H1 (cell line): ENCODE data around the gene ETF1. TPM values are rescaled to one million over a fixed set of nuclear protein-coding genes. Genes with fewer than 3 reads are reported as not detected.

Source experiments
- CTCF ChIA-PET: fragments of 300-600 bp; sonication (Branson Sonifier 250); formaldehyde crosslinking; loops from one replicate; lab custom pipeline; 2021; ENCODE audit not compliant: partially characterized antibody; lab: Charles Lee
- POLR2A ChIA-PET: fragments of 300-600 bp; sonication (Branson Sonifier 250); formaldehyde crosslinking; loops from one replicate; lab custom pipeline; 2021; ENCODE audit warnings: inconsistent platforms; ENCODE audit not compliant: partially characterized antibody; lab: Charles Lee
- DNase-seq, 2 experiments: peaks; one replicate each; pipeline versions ENCODE4 v3.0.0 to v3.0.0-alpha.2; 2010 to 2022; ENCODE audit warnings: low spot score in 2 of 2, low read depth in 1 of 2, mixed read lengths in 1 of 2
- FAIRE-seq: peaks from 2 replicates; lab custom pipeline; 2011; peaks lifted over from hg19 to GRCh38; lab: Jason Lieb, UNC
- H2AFZ ChIP-seq: 2 replicates; pipeline ENCODE4 v1.8.1; 2012; ENCODE audit warnings: low read length, inconsistent platforms
- H2AK5ac ChIP-seq: 2 replicates; pipeline ENCODE4 v1.6.1; 2013; ENCODE audit warnings: low read depth, low read length
- H2BK120ac ChIP-seq: replicated peaks from 2 replicates; pipeline ENCODE3; 2013; ENCODE audit warnings: low read depth, low read length, inconsistent platforms
- H2BK12ac ChIP-seq: 2 replicates; pipeline ENCODE4 v1.6.1; 2013; ENCODE audit warnings: low read depth, low read length
- H2BK15ac ChIP-seq: 2 replicates; pipeline ENCODE4 v1.6.1; 2013; ENCODE audit warnings: low read length
- H2BK20ac ChIP-seq: 2 replicates; pipeline ENCODE4 v1.6.1; 2013; ENCODE audit warnings: low read length
- H2BK5ac ChIP-seq: 2 replicates; pipeline ENCODE4 v1.6.1; 2013; ENCODE audit warnings: low read depth, low read length
- H3K14ac ChIP-seq: 2 replicates; pipeline ENCODE4 v1.6.1; 2013; ENCODE audit warnings: inconsistent platforms; ENCODE audit not compliant: insufficient read length
- H3K18ac ChIP-seq: 2 replicates; pipeline ENCODE4 v1.6.1; 2013; ENCODE audit warnings: low read length; ENCODE audit errors: extremely low read depth
- H3K23ac ChIP-seq: 2 replicates; pipeline ENCODE4 v1.6.1; 2013; ENCODE audit warnings: inconsistent platforms; ENCODE audit not compliant: insufficient read length
- H3K23me2 ChIP-seq: 2 replicates; pipeline ENCODE4 v1.6.1; 2013; ENCODE audit warnings: low read depth, low read length
- H3K27ac ChIP-seq: 2 replicates; pipeline ENCODE4 v1.6.1; 2011; ENCODE audit warnings: low read depth, low read length, inconsistent platforms
- H3K27me3 ChIP-seq, 4 experiments: replicated peaks in 1 of 4; 1 replicate in 1 of 4; 2 replicates in 3 of 4; pipeline versions ENCODE4 v1.6.1 to v1.8.1; 2011 to 2013; ENCODE audit warnings: low read length in 3 of 4, mild to moderate bottlenecking in 3 of 4, inconsistent platforms in 2 of 4, mixed read lengths in 2 of 4, moderate library complexity in 1 of 4; ENCODE audit not compliant: control insufficient read depth in 3 of 4, insufficient read depth in 3 of 4; ENCODE audit errors: extremely low read depth in 1 of 4
- H3K36me3 ChIP-seq, 4 experiments: 2 replicates each; pipeline versions ENCODE4 v1.6.1 to v1.8.1; 2011 to 2013; ENCODE audit warnings: mild to moderate bottlenecking in 4 of 4, low read length in 3 of 4, moderate library complexity in 2 of 4, control low read depth in 1 of 4, inconsistent platforms in 1 of 4; ENCODE audit not compliant: insufficient read depth in 4 of 4, control insufficient read depth in 2 of 4
- H3K4ac ChIP-seq: replicated peaks from 2 replicates; pipeline ENCODE3; 2013; ENCODE audit warnings: low read length, low read depth, mixed read lengths, inconsistent platforms; ENCODE audit not compliant: insufficient read length
- H3K4me1 ChIP-seq, 4 experiments: replicated peaks in 1 of 4; 1 replicate in 1 of 4; 2 replicates in 3 of 4; pipeline versions ENCODE4 v1.6.1 to v1.8.1; 2011 to 2013; ENCODE audit warnings: low read length in 3 of 4, inconsistent platforms in 2 of 4, mixed read lengths in 1 of 4; ENCODE audit not compliant: insufficient read depth in 4 of 4, control insufficient read depth in 3 of 4
- H3K4me2 ChIP-seq, 2 experiments: 2 replicates each; pipeline versions ENCODE4 v1.6.1 to v1.8.1; 2011 to 2013; ENCODE audit warnings: low read depth in 2 of 2, low read length in 2 of 2, control low read depth in 1 of 2, inconsistent platforms in 1 of 2, mild to moderate bottlenecking in 1 of 2; ENCODE audit not compliant: insufficient read depth in 1 of 2
- H3K4me3 ChIP-seq, 4 experiments: fragments of 200-600, 300-600 bp in 1 of 4; sonication (generic), shearing (Covaris generic), sonication (Bioruptor Twin) in 1 of 4; 2 replicates each; pipeline versions ENCODE4 v1.5.1 to v1.8.1; 2011 to 2016; ENCODE audit warnings: low read length in 4 of 4, low read depth in 3 of 4, control low read depth in 2 of 4, inconsistent platforms in 2 of 4, mild to moderate bottlenecking in 2 of 4, mixed read lengths in 1 of 4, moderate library complexity in 1 of 4; ENCODE audit not compliant: insufficient read depth in 2 of 4; ENCODE audit errors: extremely low read depth in 1 of 4
- H3K56ac ChIP-seq: replicated peaks from 2 replicates; pipeline ENCODE3; 2013; ENCODE audit warnings: low read depth, mild to moderate bottlenecking, mixed read lengths, low read length, inconsistent platforms; ENCODE audit not compliant: insufficient read length
- H3K79me1 ChIP-seq: 2 replicates; pipeline ENCODE4 v1.6.1; 2013; ENCODE audit warnings: low read depth, low read length, control low read depth
- H3K79me2 ChIP-seq, 2 experiments: 2 replicates each; pipeline versions ENCODE4 v1.6.1 to v1.8.1; 2012 to 2013; ENCODE audit warnings: low read length in 2 of 2, mild to moderate bottlenecking in 2 of 2, inconsistent platforms in 1 of 2; ENCODE audit not compliant: insufficient read depth in 2 of 2, control insufficient read depth in 1 of 2
- H3K9ac ChIP-seq, 4 experiments: replicated peaks in 1 of 4; 1 replicate in 1 of 4; 2 replicates in 3 of 4; pipeline versions ENCODE4 v1.6.1 to v1.8.1; 2011 to 2013; ENCODE audit warnings: low read depth in 3 of 4, low read length in 3 of 4, control low read depth in 2 of 4, mild to moderate bottlenecking in 2 of 4, moderate library complexity in 2 of 4, inconsistent platforms in 1 of 4; ENCODE audit errors: extremely low read depth in 1 of 4
- H3K9me3 ChIP-seq, 2 experiments: 2 replicates each; pipeline versions ENCODE4 v1.6.1 to v1.8.1; 2012 to 2013; ENCODE audit warnings: mild to moderate bottlenecking in 2 of 2, moderate library complexity in 2 of 2, control low read depth in 1 of 2, inconsistent platforms in 1 of 2, low read depth in 1 of 2, low read length in 1 of 2, mixed read lengths in 1 of 2; ENCODE audit not compliant: insufficient read depth in 2 of 2
- H4K20me1 ChIP-seq, 2 experiments: replicated peaks in 1 of 2; 2 replicates each; pipeline versions ENCODE3 to v1.8.1; 2011 to 2013; ENCODE audit warnings: inconsistent platforms in 2 of 2, low read length in 2 of 2, mild to moderate bottlenecking in 1 of 2; ENCODE audit not compliant: insufficient read depth in 2 of 2, control insufficient read depth in 1 of 2
- H4K5ac ChIP-seq: 2 replicates; pipeline ENCODE4 v1.6.1; 2013; ENCODE audit warnings: low read length, low read depth, mixed read lengths, inconsistent platforms; ENCODE audit not compliant: insufficient read length
- H4K8ac ChIP-seq: 2 replicates; pipeline ENCODE4 v1.8.0; 2013; ENCODE audit warnings: mild to moderate bottlenecking, moderate library complexity, low read length, inconsistent platforms; ENCODE audit not compliant: insufficient read depth; ENCODE audit errors: extremely low read depth
- H4K91ac ChIP-seq: replicated peaks from 2 replicates; pipeline ENCODE3; 2013; ENCODE audit warnings: low read length, mixed read lengths, inconsistent platforms; ENCODE audit not compliant: insufficient read length
- BACH1 ChIP-seq: IDR thresholded peaks from 2 replicates; pipeline ENCODE4 v1.6.1; 2012; ENCODE audit warnings: low read length, improper control_type of control experiment
- CEBPB ChIP-seq: IDR thresholded peaks from 2 replicates; pipeline ENCODE4 v1.6.1; 2012; ENCODE audit warnings: low read depth, low read length
- CHD1 ChIP-seq: IDR thresholded peaks from 2 replicates; pipeline ENCODE4 v1.6.1; 2012; ENCODE audit warnings: low read depth, low read length, improper control_type of control experiment
- JUND ChIP-seq: IDR thresholded peaks from 2 replicates; pipeline ENCODE4 v1.6.1; 2011; ENCODE audit warnings: mild to moderate bottlenecking, improper control_type of control experiment, low read length
- KDM4A ChIP-seq: IDR thresholded peaks from one replicate; pipeline ENCODE4 v1.7.1; 2012; ENCODE audit warnings: low read depth, mild to moderate bottlenecking, moderate library complexity, low read length, inconsistent platforms; ENCODE audit not compliant: severe bottlenecking
- POLR2AphosphoS5 ChIP-seq: IDR thresholded peaks from 2 replicates; pipeline ENCODE4 v1.6.1; 2011; ENCODE audit warnings: low read depth, low read length
- RFX5 ChIP-seq: IDR thresholded peaks from 2 replicates; pipeline ENCODE4 v1.6.1; 2011; ENCODE audit warnings: low read depth, low read length, improper control_type of control experiment, borderline replicate concordance
- TCF12 ChIP-seq: IDR thresholded peaks from 2 replicates; pipeline ENCODE4 v1.6.1; 2011; ENCODE audit warnings: low read depth, mild to moderate bottlenecking, low read length
- YY1 ChIP-seq: IDR thresholded peaks from 2 replicates; pipeline ENCODE4 v1.6.1; 2011; ENCODE audit warnings: low read depth, mild to moderate bottlenecking, low read length
- WGBS, 2 experiments: shearing (Covaris generic) in 1 of 2; methylation state at CpG; one replicate each; pipeline versions ENCODE4 v1.1.6 to v1.1.7; 2013 to 2015; ENCODE audit warnings: low lambda C conversion rate in 2 of 2, mixed read lengths in 2 of 2, inconsistent platforms in 1 of 2, low coverage in 1 of 2, missing lambda C conversion rate in 1 of 2; ENCODE audit not compliant: insufficient replicate concordance in 2 of 2, insufficient coverage in 1 of 2, insufficient read length in 1 of 2; ENCODE audit errors: extremely low coverage in 1 of 2, missing lambda C conversion rate in 1 of 2; 5-methylcytosine and 5-hydroxymethylcytosine counted together
- polyA plus RNA-seq, 7 experiments: library from polyadenylated mRNA; depleted of rRNA in 3 of 7; stranded (reverse) in 5 of 7; unstranded in 2 of 7; fragments of >200 nt in 5 of 7; fragments of 200-250 nt in 2 of 7; gene quantifications; 1 replicate in 5 of 7; 2 replicates in 1 of 7; 4 replicates in 1 of 7; pipeline versions ENCODE4 v1.2.1 to v1.2.3, GENCODE V29; 2011 to 2013; ENCODE audit warnings: missing spikeins in 2 of 7, mixed read lengths in 2 of 7
- total RNA-seq: library from RNA; stranded (reverse); fragmentation: NEBNext Ultra II Directional; extraction: Animal tissue kit (Norgen Biotek cat#: 25700); gene quantifications from 2 replicates; pipeline ENCODE4 v1.2.1, GENCODE V29; 2021
- TF ChIP-seq, protein P1 (sequence below): IDR thresholded peaks from 2 replicates; pipeline ENCODE4 v1.6.1; 2012; ENCODE audit warnings: low read length, inconsistent platforms

Gene ETF1
- total and polyA plus RNA-seq, 2 of the 8 experiments (the other 6 are each of a cell fraction or from before 2014, with no cell fraction given) = 50.5 to 168 TPM

DNA sequence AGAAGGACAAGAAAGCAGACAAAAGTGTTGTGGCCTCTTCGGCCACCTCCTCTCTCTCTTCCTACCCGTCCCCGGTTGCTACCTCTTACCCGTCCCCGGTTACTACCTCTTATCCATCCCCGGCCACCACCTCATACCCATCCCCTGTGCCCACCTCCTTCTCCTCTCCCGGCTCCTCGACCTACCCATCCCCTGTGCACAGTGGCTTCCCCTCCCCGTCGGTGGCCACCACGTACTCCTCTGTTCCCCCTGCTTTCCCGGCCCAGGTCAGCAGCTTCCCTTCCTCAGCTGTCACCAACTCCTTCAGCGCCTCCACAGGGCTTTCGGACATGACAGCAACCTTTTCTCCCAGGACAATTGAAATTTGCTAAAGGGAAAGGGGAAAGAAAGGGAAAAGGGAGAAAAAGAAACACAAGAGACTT lies 75.3 kb downstream of the ETF1 start:
- no peak overlapping the region for H4K91ac ChIP-seq
- peak overlapping the region; percentile 10 to 37; a peak in 2 of 4 replicates for H3K4me2 ChIP-seq
- no peak overlapping the region for H3K27ac ChIP-seq
- H3K23me2 ChIP-seq = peaks cover 19% of the 10 kb centered on the region
- no peak overlapping the region for H2AK5ac ChIP-seq
- WGBS, 2 experiments = 88% methylated on average over 10 of the region's 14 CpGs; no CpG with 5 or more reads in 1 of the 2 experiments
- peaks cover 2 to 11% (median 6%) of the 10 kb centered on the region in 4 experiments for H3K4me1 ChIP-seq
- no peak overlapping the region; a peak in 1 of 7 replicates for H3K9ac ChIP-seq
- peaks cover 11 to 16% of the 10 kb centered on the region in 2 experiments for H4K20me1 ChIP-seq
- no peak overlapping the region for H3K14ac ChIP-seq
- H4K8ac ChIP-seq = no peak overlapping the region; the same call in 1 of the 2 replicates
- no peak overlapping the region for H2BK15ac ChIP-seq
- H2BK20ac ChIP-seq = no peak overlapping the region
- peak overlapping the region; percentile 4 to 90 (median 56); a peak in 6 of 8 replicates for H3K4me3 ChIP-seq
- no peaks in the 10 kb centered on the region for H3K9me3 ChIP-seq
- DNase-seq (no peak), FAIRE-seq (no peak)
- no peak overlapping the region for H3K18ac ChIP-seq
- CTCF ChIA-PET = interaction anchor here (13.5 to 24.9 kb wide), 2 partner anchors 18 to 32 kb away, joined by 215 to 532 read pairs; no protein-coding TSS in a partner anchor
- no peak overlapping the region for H2AFZ ChIP-seq
- POLR2A ChIA-PET = interaction anchor here (1.7 to 15.1 kb wide), 9 partner anchors 9 to 75 kb away, joined by 4 to 294 read pairs (median 51); partner anchors contain the start of genes ETF1 and REEP2
- H3K23ac ChIP-seq = no peak overlapping the region
- H3K56ac ChIP-seq = no peak overlapping the region
- H3K36me3 ChIP-seq = peaks cover 0 to 18% (median 4%) of the 10 kb centered on the region in 4 experiments; a peak in 5 of 8 replicates
- H3K79me2 ChIP-seq = peaks cover 0 to 4% of the 10 kb centered on the region in 2 experiments; a peak in 1 of 4 replicates
- no peaks in the 10 kb centered on the region; the same call in 1 of the 2 replicates for H3K79me1 ChIP-seq
- no peak overlapping the region for H3K4ac ChIP-seq
- H2BK12ac ChIP-seq = no peak overlapping the region
- peaks cover 0 to 15% (median 13%) of the 10 kb centered on the region in 4 experiments; a peak in 5 of 7 replicates for H3K27me3 ChIP-seq
- no peak overlapping the region for H2BK5ac ChIP-seq
- no peak overlapping the region for H2BK120ac ChIP-seq
- no peak overlapping the region for H4K5ac ChIP-seq
- TF ChIP-seq CEBPB = no peak
- no peak for TF ChIP-seq KDM4A
- TF ChIP-seq POLR2AphosphoS5 = peak; percentile 93
- no peak for TF ChIP-seq TCF12
- no peak for TF ChIP-seq YY1
- TF ChIP-seq RFX5 = no peak
- TF ChIP-seq, protein P1, sequence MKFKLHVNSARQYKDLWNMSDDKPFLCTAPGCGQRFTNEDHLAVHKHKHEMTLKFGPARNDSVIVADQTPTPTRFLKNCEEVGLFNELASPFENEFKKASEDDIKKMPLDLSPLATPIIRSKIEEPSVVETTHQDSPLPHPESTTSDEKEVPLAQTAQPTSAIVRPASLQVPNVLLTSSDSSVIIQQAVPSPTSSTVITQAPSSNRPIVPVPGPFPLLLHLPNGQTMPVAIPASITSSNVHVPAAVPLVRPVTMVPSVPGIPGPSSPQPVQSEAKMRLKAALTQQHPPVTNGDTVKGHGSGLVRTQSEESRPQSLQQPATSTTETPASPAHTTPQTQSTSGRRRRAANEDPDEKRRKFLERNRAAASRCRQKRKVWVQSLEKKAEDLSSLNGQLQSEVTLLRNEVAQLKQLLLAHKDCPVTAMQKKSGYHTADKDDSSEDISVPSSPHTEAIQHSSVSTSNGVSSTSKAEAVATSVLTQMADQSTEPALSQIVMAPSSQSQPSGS = no peak; the same call in 1 of the 2 replicates
- TF ChIP-seq CHD1 = no peak; the same call in 1 of the 2 replicates
- no peak for TF ChIP-seq JUND
- no peak for TF ChIP-seq BACH1
